HG02759 (cell line): Measurements from ENCODE around the gene NTNG1.
"Not testable (repeated sequence)": the region's sequence is repeated elsewhere in the genome, so short reads cannot be mapped to it uniquely, and the experiment has no call there.

Experiments used
- ATAC-seq: cut with Tn5 transposase; IDR thresholded peaks from one replicate; pipeline ENCODE4 v1.9.1; 2021; ENCODE audit warnings: mild to moderate bottlenecking, moderate library complexity; ENCODE audit not compliant: unreplicated experiment

Gene NTNG1

GRCh38 chr1:107142666-107143065 is 1.8 kb downstream of the NTNG1 start:
- ATAC-seq = no peak

- ATAC-seq = no peak
Observed at GRCh38 chr1:107145637-107146036, 4.8 kb downstream of the NTNG1 start.

DNA sequence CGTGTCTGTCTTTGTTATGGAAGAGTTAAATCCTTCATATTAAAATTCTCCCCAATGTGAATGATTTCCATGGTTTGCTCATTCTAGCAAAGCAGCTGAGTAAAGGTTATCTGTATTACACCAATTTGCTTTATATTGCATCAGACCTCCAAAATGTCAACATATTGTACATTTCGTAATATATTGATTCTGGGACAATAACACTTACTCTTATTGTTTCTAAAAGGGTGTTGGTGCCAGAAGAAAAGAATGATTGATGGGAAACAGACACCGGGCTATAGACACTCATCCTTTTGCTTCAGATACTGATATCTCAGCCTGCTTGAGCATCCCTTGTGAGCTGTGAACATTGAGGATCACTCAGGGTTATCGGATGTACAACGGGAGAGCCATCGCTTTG is 7.0 kb downstream of the NTNG1 start:
- ATAC-seq = no peak

DNA sequence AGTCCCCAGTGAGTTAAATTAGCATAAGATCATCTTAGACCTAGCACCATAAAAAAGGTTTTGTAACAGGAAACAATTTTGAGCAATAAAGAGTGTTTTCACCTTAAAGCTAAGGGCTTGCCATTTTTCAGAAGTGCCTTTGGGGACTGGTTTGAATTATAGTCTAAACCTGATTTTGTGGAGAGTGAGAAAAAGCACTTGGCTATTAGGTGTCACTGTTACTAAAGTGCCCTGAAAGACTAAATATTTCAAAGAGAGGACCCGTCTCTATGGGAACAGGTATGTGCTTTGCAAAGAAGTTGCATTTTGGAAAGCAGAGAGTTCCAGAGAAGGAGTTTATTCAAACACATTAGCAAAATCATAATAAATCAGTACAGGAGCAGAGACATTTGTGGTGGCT is 9.1 kb downstream of the NTNG1 start:
- ATAC-seq = no peak

- ATAC-seq = no peak
Observed at GRCh38 chr1:107151295-107151694, 10.5 kb downstream of the NTNG1 start.

GRCh38 chr1:107152395-107152794 is 11.6 kb downstream of the NTNG1 start:
- ATAC-seq = no peak

DNA sequence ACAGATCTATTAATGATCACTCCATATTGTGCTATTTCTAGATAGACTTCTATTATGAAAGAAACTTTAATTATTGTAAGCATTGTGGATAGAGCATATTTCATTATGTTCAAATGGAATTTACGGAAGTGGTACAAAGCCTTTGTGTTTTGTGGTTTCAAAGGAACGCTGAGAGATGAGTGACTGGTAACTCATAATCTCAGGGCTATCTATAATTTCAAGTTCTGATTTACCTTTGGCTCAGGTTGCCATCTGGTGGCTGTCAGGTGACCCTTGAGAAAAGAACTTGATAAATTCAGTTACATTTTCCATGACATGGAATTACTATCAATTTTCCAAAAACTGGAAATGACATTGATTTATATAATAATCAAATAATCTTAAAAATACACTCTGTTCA is 12.2 kb downstream of the NTNG1 start:
- ATAC-seq = no peak

- ATAC-seq = no peak
Observed at GRCh38 chr1:107158496-107158895, 17.7 kb downstream of the NTNG1 start.

DNA sequence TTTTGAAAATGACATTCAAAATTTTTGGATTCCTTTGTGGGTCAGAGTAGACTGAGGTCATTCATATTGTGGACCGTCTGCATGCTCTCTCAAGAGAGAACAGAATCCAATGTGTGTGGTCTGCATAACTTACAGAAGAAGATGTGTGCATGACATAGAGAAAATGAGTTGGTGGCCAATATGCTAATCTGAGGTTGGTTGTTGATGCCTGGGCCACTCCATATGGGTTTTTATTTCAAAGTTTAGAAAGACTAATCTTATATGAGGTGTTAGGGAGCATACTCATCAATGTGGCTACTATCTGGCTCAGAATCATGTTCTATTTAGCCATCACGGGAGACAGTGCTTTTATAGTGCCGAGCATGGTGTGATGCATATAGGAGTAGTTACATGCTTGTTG is 18.2 kb downstream of the NTNG1 start:
- ATAC-seq = no peak

DNA sequence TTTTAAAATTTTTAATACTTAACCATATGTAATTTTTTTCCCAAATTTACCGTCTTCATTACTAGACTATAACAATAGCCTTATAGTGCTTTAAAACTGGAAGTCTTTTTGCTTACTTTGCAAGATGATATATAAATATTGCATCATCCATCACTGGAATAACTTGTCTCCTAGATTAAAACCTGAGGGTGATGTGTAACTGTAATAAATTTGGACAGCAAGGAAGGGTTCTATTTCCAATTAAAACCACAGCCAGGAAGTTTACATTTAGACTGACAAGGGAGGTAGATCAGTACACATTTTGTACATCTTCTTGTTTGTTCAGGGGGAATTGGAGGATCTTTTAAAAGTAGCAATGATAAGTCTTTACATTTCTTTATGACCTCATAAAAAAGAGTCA is 21.9 kb downstream of the NTNG1 start:
- no peak for ATAC-seq

- ATAC-seq = not testable (repeated sequence)
Observed at GRCh38 chr1:107164901-107165300, 24.1 kb downstream of the NTNG1 start.

GRCh38 chr1:107169615-107170014 is 28.8 kb downstream of the NTNG1 start:
- ATAC-seq = no peak

- ATAC-seq = no peak
Observed at GRCh38 chr1:107171333-107171732, 30.5 kb downstream of the NTNG1 start.

GRCh38 chr1:107172450-107173170 is 31.8 kb downstream of the NTNG1 start:
- ATAC-seq = no peak

DNA sequence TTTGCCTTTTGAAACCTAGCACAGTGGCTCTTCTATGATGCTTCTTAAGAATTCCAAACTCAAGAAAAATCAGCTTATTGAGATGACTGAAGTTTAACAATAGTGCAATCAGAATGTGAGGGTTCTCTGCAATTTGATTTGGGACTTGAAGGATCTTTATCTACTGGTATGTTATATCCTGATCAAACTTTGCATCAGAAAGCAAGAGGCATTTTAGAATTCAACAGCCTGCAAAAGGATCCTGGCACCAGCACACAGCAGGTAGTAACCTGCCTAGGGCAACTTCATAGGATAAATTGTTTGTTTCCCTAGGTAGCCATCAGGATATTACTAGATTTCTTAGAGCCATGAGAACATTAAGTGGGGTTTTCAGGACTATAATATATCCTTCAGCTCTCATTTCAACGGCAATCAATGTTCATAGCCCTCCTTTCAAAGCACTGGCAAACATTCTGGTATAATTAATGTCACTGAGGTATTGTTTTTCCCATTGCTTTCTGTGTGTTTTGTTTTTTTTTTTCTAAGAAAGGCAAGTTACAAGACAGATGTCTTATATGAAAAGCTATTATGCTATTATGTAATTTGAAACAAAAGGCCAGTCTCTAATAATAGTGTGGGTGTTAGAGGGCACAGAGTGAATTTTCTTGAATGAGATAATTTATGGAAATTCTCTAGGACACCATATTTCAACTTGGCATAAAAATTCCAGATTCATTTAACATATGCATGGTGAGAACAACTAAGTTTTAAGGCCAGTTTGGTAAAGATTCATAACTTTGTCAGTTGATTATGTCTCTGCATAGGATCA is 34.5 kb downstream of the NTNG1 start:
- no peak for ATAC-seq

DNA sequence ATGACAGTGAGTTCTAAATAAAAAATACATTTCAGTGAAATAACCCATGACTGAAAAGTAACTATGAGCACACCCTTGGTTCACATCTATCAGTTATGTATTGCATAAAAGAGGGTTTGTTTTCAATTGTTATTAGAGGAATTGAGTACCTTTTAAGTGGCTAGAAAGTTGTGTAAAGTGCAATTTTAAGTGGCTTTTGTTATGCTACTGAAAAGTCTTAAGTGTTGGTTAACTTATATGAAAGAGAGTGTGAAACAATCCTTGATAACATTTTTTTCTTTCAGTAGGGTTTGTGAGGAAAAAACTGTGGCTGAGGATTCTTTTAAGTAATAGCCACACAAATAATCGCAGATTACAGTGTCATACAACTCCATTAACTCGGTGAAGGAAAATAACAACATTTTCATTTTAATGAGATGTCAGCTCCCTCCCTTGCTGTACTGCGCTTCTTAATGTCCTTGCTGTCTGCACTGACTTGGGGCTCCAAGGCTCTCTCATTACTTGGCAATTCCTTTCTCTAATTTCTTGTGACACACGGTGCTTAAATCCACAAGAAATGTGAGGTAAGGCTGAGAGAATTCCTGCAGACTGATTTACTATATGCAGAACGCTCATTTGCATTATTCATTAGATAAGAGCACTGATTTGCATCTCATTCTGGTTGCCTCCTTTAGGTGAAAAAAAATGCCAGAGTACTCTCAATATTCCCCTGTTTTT is 40.6 kb downstream of the NTNG1 start:
- no peak for ATAC-seq

DNA sequence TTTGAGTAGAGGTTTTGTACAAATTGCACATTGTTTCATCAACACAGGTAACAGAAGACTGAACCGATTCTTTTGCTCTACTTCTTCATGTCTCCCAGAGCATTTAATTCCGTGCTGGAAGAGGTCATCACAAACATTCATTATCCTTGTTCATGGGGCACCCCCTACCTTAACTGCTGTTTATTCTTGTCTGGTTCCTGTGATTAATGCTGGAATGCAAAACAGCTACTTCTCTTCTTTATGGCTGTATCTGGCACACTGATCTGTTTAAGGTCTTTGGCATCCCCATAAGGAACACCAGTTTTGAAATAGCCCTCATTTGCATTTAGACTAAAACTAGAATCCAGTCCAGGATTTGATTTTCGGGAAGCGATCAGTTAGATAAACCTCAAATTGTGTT is 42.2 kb downstream of the NTNG1 start:
- no peak for ATAC-seq

- ATAC-seq = no peak
Observed at GRCh38 chr1:107184888-107185287, 44.0 kb downstream of the NTNG1 start.

GRCh38 chr1:107187399-107187798 is 46.6 kb downstream of the NTNG1 start:
- no peak for ATAC-seq

GRCh38 chr1:107188160-107188559 is 47.3 kb downstream of the NTNG1 start:
- ATAC-seq = no peak

GRCh38 chr1:107194380-107194779 is 53.5 kb downstream of the NTNG1 start:
- no peak for ATAC-seq

GRCh38 chr1:107195476-107195875 is 54.6 kb downstream of the NTNG1 start:
- no peak for ATAC-seq
